ENCODE results near the gene WDHD1. TPM values are rescaled to one million over a fixed set of nuclear protein-coding genes. Genes with fewer than 3 reads are reported as not detected.

WDHD1 gene
- total and polyA plus RNA-seq, 8 donors: 0.45 to 2.3 (median 1.1) TPM

- no peak for DNase-seq
- no peak overlapping the region for H3K27ac ChIP-seq
- WGBS, 2 donors: 90 to 96% methylated on average over 2 of the region's 2 CpGs
- no peak for TF ChIP-seq CTCF (IDR thresholded peaks at IDR 0.05)
- no peaks in the 10 kb centered on the region for H3K9me3 ChIP-seq
- FAIRE-seq: no peak
- H3K27me3 ChIP-seq: no peaks in the 10 kb centered on the region
- no peak for ATAC-seq
- intact Hi-C loops (cut with DNase I): no loop called here
- no peaks in the 10 kb centered on the region for H3K4me1 ChIP-seq
- H3K36me3 ChIP-seq: no peaks in the 10 kb centered on the region
- no peak overlapping the region for H3K4me3 ChIP-seq
These were observed 6.8 kb downstream of the WDHD1 start for GRCh38 chr14:55019968-55020554.

- Histone ChIP-seq H3K9me3 (no peaks in the 10 kb centered on the region), H3K27me3 (no peaks in the 10 kb centered on the region), H3K4me1 (no peaks in the 10 kb centered on the region), H3K4me3 (no peak overlapping the region), H3K27ac (no peak overlapping the region), H3K36me3 (no peaks in the 10 kb centered on the region)
- intact Hi-C loops (cut with DNase I): no loop called here
- WGBS, 2 donors: 86 to 93% methylated on average over 2 of the region's 2 CpGs
- DNase-seq: no peak
- FAIRE-seq: no peak
- no peak for TF ChIP-seq CTCF (IDR thresholded peaks at IDR 0.05)
- ATAC-seq: no peak
These were observed 11.9 kb downstream of the WDHD1 start for GRCh38 chr14:55015006-55015405.

GRCh38 chr14:55005071-55005470 lies 21.8 kb downstream of the WDHD1 start:
- Histone ChIP-seq H3K36me3 (no peaks in the 10 kb centered on the region), H3K9me3 (no peaks in the 10 kb centered on the region), H3K4me1 (no peaks in the 10 kb centered on the region), H3K27me3 (no peaks in the 10 kb centered on the region), H3K27ac (no peak overlapping the region), H3K4me3 (no peak overlapping the region)
- 83 to 85% methylated on average over 4 of the region's 4 CpGs for WGBS, 2 donors
- ATAC-seq (no peak), DNase-seq (no peak), FAIRE-seq (no peak)
- TF ChIP-seq CTCF (IDR thresholded peaks at IDR 0.05): no peak
- intact Hi-C loops (cut with DNase I): no loop called here

- intact Hi-C loops (cut with DNase I): no loop called here
- H3K36me3 ChIP-seq: no peaks in the 10 kb centered on the region
- H3K4me1 ChIP-seq: no peaks in the 10 kb centered on the region
- DNase-seq (no peak), FAIRE-seq (no peak), ATAC-seq (no peak)
- WGBS, 2 donors: 92 to 93% methylated on average over 3 of the region's 3 CpGs
- H3K27me3 ChIP-seq: no peaks in the 10 kb centered on the region
- no peaks in the 10 kb centered on the region for H3K9me3 ChIP-seq
- H3K27ac ChIP-seq: no peak overlapping the region
- H3K4me3 ChIP-seq: no peak overlapping the region
- no peak for TF ChIP-seq CTCF (IDR thresholded peaks at IDR 0.05)
These were observed 26.5 kb downstream of the WDHD1 start for GRCh38 chr14:55000381-55000780.

- FAIRE-seq: no peak
- WGBS, 2 donors: 79 to 89% methylated on average over 4 of the region's 4 CpGs
- no peak for TF ChIP-seq CTCF (IDR thresholded peaks at IDR 0.05)
- Histone ChIP-seq H3K9me3 (no peaks in the 10 kb centered on the region), H3K4me1 (no peaks in the 10 kb centered on the region), H3K36me3 (no peaks in the 10 kb centered on the region), H3K27me3 (no peaks in the 10 kb centered on the region), H3K27ac (no peak overlapping the region), H3K4me3 (no peak overlapping the region)
- intact Hi-C loops (cut with DNase I): no loop called here
- no peak for ATAC-seq
- DNase-seq: no peak
These were observed 41.7 kb downstream of the WDHD1 start for GRCh38 chr14:54985156-54985555.

Data from pancreas (tissue), 10 donors.